HG02840 (cell line): ENCODE measurements around the gene ABI3.

Experiments used
- ATAC-seq: cut with Tn5 transposase; IDR thresholded peaks from one replicate; pipeline ENCODE4 v1.9.1; 2021; ENCODE audit warnings: mild to moderate bottlenecking, moderate library complexity, moderate number of reproducible peaks; ENCODE audit not compliant: unreplicated experiment, low FRiP score

Gene ABI3

GRCh38 chr17:49224198-49224996 lies 13.9 kb downstream of the ABI3 start:
- no peak for ATAC-seq

GRCh38 chr17:49224997-49225337 lies 14.5 kb downstream of the ABI3 start:
- ATAC-seq: no peak

- no peak for ATAC-seq
Measured at GRCh38 chr17:49225554-49226236, 15.2 kb downstream of the ABI3 start.

- ATAC-seq: no peak
Measured at GRCh38 chr17:49226771-49227435, 16.4 kb downstream of the ABI3 start.

GRCh38 chr17:49227436-49228261 lies 17.1 kb downstream of the ABI3 start:
- ATAC-seq: no peak

- ATAC-seq: no peak
Measured at GRCh38 chr17:49229076-49229804, 18.7 kb downstream of the ABI3 start.

- ATAC-seq: no peak
Measured at GRCh38 chr17:49229805-49230600, 19.5 kb downstream of the ABI3 start.

GRCh38 chr17:49230636-49231562 lies 20.4 kb downstream of the ABI3 start, which contains the start of gene PHOSPHO1:
Gene PHOSPHO1 (minus strand): TSS chr17:49230787. CDS start chr17:49226691, 4,096 bp downstream.
- ATAC-seq: peak; percentile 91

- no peak for ATAC-seq
Measured at GRCh38 chr17:49231563-49231894, 21.0 kb downstream of the ABI3 start.

GRCh38 chr17:49234509-49235080 lies 24.1 kb downstream of the ABI3 start:
- ATAC-seq: no peak

- no peak for ATAC-seq
Measured at GRCh38 chr17:49235896-49236295, 25.4 kb downstream of the ABI3 start.

GRCh38 chr17:49239963-49240362 lies 29.5 kb downstream of the ABI3 start:
- no peak for ATAC-seq

GRCh38 chr17:49240619-49241018 lies 30.1 kb downstream of the ABI3 start:
- no peak for ATAC-seq

GRCh38 chr17:49241040-49241439 lies 30.5 kb downstream of the ABI3 start:
- ATAC-seq: no peak

- ATAC-seq: no peak
Measured at GRCh38 chr17:49241692-49242397, 31.3 kb downstream of the ABI3 start.

GRCh38 chr17:49242813-49243212 lies 32.3 kb downstream of the ABI3 start:
- ATAC-seq: no peak

- no peak for ATAC-seq
Measured at GRCh38 chr17:49244839-49245238, 34.3 kb downstream of the ABI3 start.
